Keratinocyte (primary cell): ENCODE data around the gene MTCL1. TPM values are rescaled to one million over a fixed set of nuclear protein-coding genes. Genes with fewer than 3 reads are reported as not detected.

ENCODE experiments used
- DNase-seq: peaks from one replicate; pipeline ENCODE4 v3.0.0-alpha.2; 2011; ENCODE audit warnings: low read depth, missing footprints, low spot score
- FAIRE-seq: peaks from 2 replicates; lab custom pipeline; 2011; peaks lifted over from hg19 to GRCh38; lab: Jason Lieb, UNC
- H2AFZ ChIP-seq: 2 replicates; pipeline ENCODE4 v1.6.0; 2012; ENCODE audit warnings: low read length, control low read depth, inconsistent platforms; ENCODE audit not compliant: control insufficient read depth
- H3K27ac ChIP-seq: 2 replicates; pipeline ENCODE4 v1.5.1; 2011; ENCODE audit warnings: low read length; ENCODE audit not compliant: control insufficient read depth, insufficient read depth
- H3K27me3 ChIP-seq: 3 replicates; pipeline ENCODE4 v1.6.0; 2011; ENCODE audit warnings: low read length; ENCODE audit not compliant: control insufficient read depth, insufficient read depth; ENCODE audit errors: extremely low read depth
- H3K36me3 ChIP-seq, 2 experiments: 2 replicates in 1 of 2; 3 replicates in 1 of 2; pipeline ENCODE4 v1.5.1; 2011; ENCODE audit warnings: low read length in 2 of 2, mild to moderate bottlenecking in 1 of 2; ENCODE audit not compliant: control insufficient read depth in 2 of 2, insufficient read depth in 2 of 2; ENCODE audit errors: extremely low read depth in 1 of 2
- H3K4me1 ChIP-seq: 3 replicates; pipeline ENCODE4 v1.5.1; 2011; ENCODE audit warnings: low read length; ENCODE audit not compliant: control insufficient read depth, insufficient read depth; ENCODE audit errors: extremely low read depth
- H3K4me2 ChIP-seq: 3 replicates; pipeline ENCODE4 v1.6.0; 2011; ENCODE audit warnings: low read depth, low read length; ENCODE audit not compliant: control insufficient read depth, insufficient read depth; ENCODE audit errors: extremely low read depth
- H3K4me3 ChIP-seq, 3 experiments: fragments of 200-600 bp in 1 of 3; sonication (generic) in 1 of 3; 2 replicates in 2 of 3; 3 replicates in 1 of 3; pipeline ENCODE4 v1.5.1; 2011 to 2016; ENCODE audit warnings: low read length in 3 of 3, mild to moderate bottlenecking in 3 of 3, control low read depth in 2 of 3, inconsistent platforms in 1 of 3, low read depth in 1 of 3, mixed read lengths in 1 of 3, mixed run types in 1 of 3, moderate library complexity in 1 of 3; ENCODE audit not compliant: control insufficient read depth in 2 of 3, insufficient read depth in 2 of 3; ENCODE audit errors: extremely low read depth in 1 of 3
- H3K79me2 ChIP-seq: 2 replicates; pipeline ENCODE4 v1.6.0; 2012; ENCODE audit warnings: low read length; ENCODE audit not compliant: control insufficient read depth, insufficient read depth
- H3K9ac ChIP-seq: 3 replicates; pipeline ENCODE4 v1.6.0; 2011; ENCODE audit warnings: low read length; ENCODE audit not compliant: control insufficient read depth, insufficient read depth; ENCODE audit errors: extremely low read depth
- H3K9me1 ChIP-seq: 3 replicates; pipeline ENCODE4 v1.6.0; 2011; ENCODE audit warnings: low read length; ENCODE audit not compliant: control insufficient read depth, insufficient read depth; ENCODE audit errors: extremely low read depth
- H3K9me3 ChIP-seq: 2 replicates; pipeline ENCODE4 v1.5.1; 2012; ENCODE audit warnings: low read depth, low read length; ENCODE audit not compliant: control insufficient read depth
- H4K20me1 ChIP-seq: 3 replicates; pipeline ENCODE4 v1.6.0; 2011; ENCODE audit warnings: low read length; ENCODE audit not compliant: control insufficient read depth, insufficient read depth; ENCODE audit errors: extremely low read depth
- CTCF ChIP-seq, 3 experiments: IDR thresholded peaks in 1 of 3; conservative IDR thresholded peaks in 1 of 3; optimal IDR thresholded peaks in 1 of 3; 2 replicates in 2 of 3; 3 replicates in 1 of 3; pipeline versions ENCODE3 to v1.5.1; 2011; ENCODE audit warnings: low read length in 3 of 3, mild to moderate bottlenecking in 3 of 3, moderate library complexity in 2 of 3, control low read depth in 1 of 3, inconsistent platforms in 1 of 3; ENCODE audit not compliant: insufficient read depth in 2 of 3; ENCODE audit errors: extremely low read depth in 1 of 3
- EZH2 ChIP-seq: IDR thresholded peaks from one replicate; pipeline ENCODE4 v1.6.1; 2012; ENCODE audit warnings: inconsistent platforms, mild to moderate bottlenecking, low read length, moderate library complexity
- dilution Hi-C: fragments of 300-500 bp; cut with MboI; formaldehyde crosslinking; loops from one replicate; pipeline ENCODE4 v1.7.0; 2020; ENCODE audit warnings: low sequenced_read_pairs; ENCODE audit not compliant: extremely low pct_ligation_motif_present
- polyA plus RNA-seq, 5 experiments: library from polyadenylated mRNA; depleted of rRNA in 3 of 5; stranded (reverse) in 3 of 5; stranded (forward) in 1 of 5; unstranded in 1 of 5; fragments of >200 nt; gene quantifications; 1 replicate in 1 of 5; 2 replicates in 3 of 5; 3 replicates in 1 of 5; pipeline versions ENCODE4 v1.2.1 to v1.2.3, GENCODE V29; 2011 to 2012; ENCODE audit warnings: missing spikeins in 2 of 5, low read depth in 1 of 5, low replicate concordance in 1 of 5

MTCL1 gene
- polyA plus RNA-seq, 1 donor (not counting 4 experiments of a cell fraction or from before 2014, with no cell fraction given) = 15.4 TPM

GRCh38 chr18:8858888-8859511 lies 153.6 kb downstream of the MTCL1 start:
- no peak overlapping the region for H2AFZ ChIP-seq
- TF ChIP-seq EZH2 (no peak), CTCF (optimal IDR thresholded peaks at IDR 0.05 in 1 of 3, IDR thresholded peaks at IDR 0.05 in 1 of 3, conservative IDR thresholded peaks at IDR 0.05 in 1 of 3; ENCODE audit: extremely low read depth in 1 of 3, insufficient read depth in 2 of 3, low read length in 3 of 3) (no peak)
- no peaks in the 10 kb centered on the region for H3K9me1 ChIP-seq
- H4K20me1 ChIP-seq = no peaks in the 10 kb centered on the region
- peaks cover 31% of the 10 kb centered on the region for H3K4me1 ChIP-seq
- FAIRE-seq (peak; percentile 97), DNase-seq (peak; percentile 81)
- dilution Hi-C loops = no loop called here
- H3K9ac ChIP-seq = no peak overlapping the region
- no peaks in the 10 kb centered on the region for H3K36me3 ChIP-seq
- H3K27me3 ChIP-seq = no peaks in the 10 kb centered on the region
- no peak overlapping the region for H3K4me2 ChIP-seq
- H3K9me3 ChIP-seq = no peaks in the 10 kb centered on the region
- no peak overlapping the region for H3K27ac ChIP-seq
- H3K79me2 ChIP-seq = no peaks in the 10 kb centered on the region
- H3K4me3 ChIP-seq = no peak overlapping the region

GRCh38 chr18:8860845-8861642 lies 155.7 kb downstream of the MTCL1 start:
- Histone ChIP-seq H3K79me2 (no peaks in the 10 kb centered on the region), H3K9ac (no peak overlapping the region), H3K27ac (no peak overlapping the region), H3K9me1 (no peaks in the 10 kb centered on the region), H4K20me1 (no peaks in the 10 kb centered on the region), H3K4me1 (peaks cover 35% of the 10 kb centered on the region), H3K9me3 (no peaks in the 10 kb centered on the region), H2AFZ (no peak overlapping the region), H3K27me3 (no peaks in the 10 kb centered on the region), H3K36me3 (no peaks in the 10 kb centered on the region), H3K4me3 (no peak overlapping the region), H3K4me2 (no peak overlapping the region)
- DNase-seq (no peak), FAIRE-seq (peak; percentile 69)
- dilution Hi-C loops = no loop called here
- TF ChIP-seq EZH2 (no peak), CTCF (optimal IDR thresholded peaks at IDR 0.05 in 1 of 3, IDR thresholded peaks at IDR 0.05 in 1 of 3, conservative IDR thresholded peaks at IDR 0.05 in 1 of 3; ENCODE audit: extremely low read depth in 1 of 3, insufficient read depth in 2 of 3, low read length in 3 of 3) (no peak)
